Thyroid gland (tissue), 4 donors: Measurements from ENCODE around the gene PTPRB. TPM values are rescaled to one million over a fixed set of nuclear protein-coding genes. Genes with fewer than 3 reads are reported as not detected.

ENCODE experiments used
- DNase-seq, 2 donors: peaks; one replicate each; pipeline ENCODE4 v3.0.0-alpha.2; 2019
- H3K27ac ChIP-seq, 3 donors: fragments of 200-600 bp; sonication (generic); 1 replicate in 2 of 3; 2 replicates in 1 of 3; pipeline ENCODE4 v1.5.1; 2016 to 2019; ENCODE audit warnings: mild to moderate bottlenecking in 1 of 3, moderate library complexity in 1 of 3
- H3K27me3 ChIP-seq: fragments of 200-600 bp; sonication (generic); one replicate; pipeline ENCODE4 v1.5.1; 2019
- H3K36me3 ChIP-seq, 2 donors: fragments of 200-600 bp; sonication (generic); one replicate each; pipeline ENCODE4 v1.5.1; 2016 to 2019
- H3K4me1 ChIP-seq, 2 donors: fragments of 200-600 bp; sonication (generic); one replicate each; pipeline ENCODE4 v1.5.1; 2017 to 2019
- H3K4me3 ChIP-seq, 3 donors: fragments of 200-600 bp; sonication (generic); replicated peaks in 1 of 3; 1 replicate in 2 of 3; 2 replicates in 1 of 3; pipeline ENCODE4 v1.5.1; 2016; ENCODE audit warnings: mild to moderate bottlenecking in 1 of 3
- H3K9me3 ChIP-seq: fragments of 200-600 bp; sonication (generic); one replicate; pipeline ENCODE4 v1.5.1; 2017
- POLR2A ChIP-seq, 2 donors: fragments of 450-650 bp; IDR thresholded peaks; one replicate each; pipeline ENCODE4 v1.6.1; 2017; ENCODE audit warnings: antibody characterized with exemption in 2 of 2, mild to moderate bottlenecking in 2 of 2, moderate library complexity in 1 of 2
- WGBS, 2 donors: methylation state at CpG; one replicate each; pipeline ENCODE4 v1.1.5; 2017; 5-methylcytosine and 5-hydroxymethylcytosine counted together
- intact Hi-C: fragments of 100-400 bp; cut with DNase I; formaldehyde crosslinking; loops from one replicate; pipeline ENCODE4 v1.15.1; 2023
- total RNA-seq, 4 donors: library from RNA; depleted of rRNA; stranded (reverse); fragments of >200 nt; gene quantifications; one replicate each; pipeline ENCODE4 v1.2.3, GENCODE V29; 2016
- TF ChIP-seq, protein P1 (sequence below), 6 experiments: fragments of 200-600 bp in 3 of 6; fragments of 450-650 bp in 3 of 6; sonication (generic) in 3 of 6; IDR thresholded peaks; one replicate each; pipeline ENCODE4 v1.5.1; 2016 to 2019; ENCODE audit warnings: antibody characterized with exemption in 6 of 6, mild to moderate bottlenecking in 2 of 6, inconsistent platforms in 1 of 6, moderate library complexity in 1 of 6

Gene PTPRB
- total RNA-seq, 4 donors from 2014 or later = 24.4 to 75.3 (median 36.2) TPM

DNA sequence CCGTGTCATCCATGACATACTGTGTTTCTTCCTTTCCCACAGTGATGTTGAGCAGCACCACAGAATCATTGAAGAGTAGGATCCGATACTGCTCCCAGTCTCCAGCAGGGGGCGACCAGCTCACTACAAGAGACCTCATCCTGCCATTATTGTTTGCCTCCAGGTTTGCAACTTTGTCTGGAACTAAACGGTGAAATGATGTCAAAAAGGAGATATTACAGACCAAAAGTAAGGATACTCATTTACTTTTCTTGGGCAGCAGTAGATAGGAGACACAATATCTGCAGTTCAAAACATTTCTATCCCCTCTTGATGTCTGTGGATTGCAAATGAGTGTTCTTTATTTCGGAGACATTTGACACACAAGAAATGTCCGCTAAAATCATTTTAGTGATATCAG, 47.2 kb downstream of the PTPRB start:
- Histone ChIP-seq H3K4me1 (no peaks in the 10 kb centered on the region), H3K27me3 (no peaks in the 10 kb centered on the region), H3K4me3 (no peak overlapping the region), H3K27ac (no peak overlapping the region), H3K36me3 (no peaks in the 10 kb centered on the region), H3K9me3 (no peaks in the 10 kb centered on the region)
- TF ChIP-seq POLR2A (IDR thresholded peaks at IDR 0.05) = no peak
- TF ChIP-seq, protein P1, sequence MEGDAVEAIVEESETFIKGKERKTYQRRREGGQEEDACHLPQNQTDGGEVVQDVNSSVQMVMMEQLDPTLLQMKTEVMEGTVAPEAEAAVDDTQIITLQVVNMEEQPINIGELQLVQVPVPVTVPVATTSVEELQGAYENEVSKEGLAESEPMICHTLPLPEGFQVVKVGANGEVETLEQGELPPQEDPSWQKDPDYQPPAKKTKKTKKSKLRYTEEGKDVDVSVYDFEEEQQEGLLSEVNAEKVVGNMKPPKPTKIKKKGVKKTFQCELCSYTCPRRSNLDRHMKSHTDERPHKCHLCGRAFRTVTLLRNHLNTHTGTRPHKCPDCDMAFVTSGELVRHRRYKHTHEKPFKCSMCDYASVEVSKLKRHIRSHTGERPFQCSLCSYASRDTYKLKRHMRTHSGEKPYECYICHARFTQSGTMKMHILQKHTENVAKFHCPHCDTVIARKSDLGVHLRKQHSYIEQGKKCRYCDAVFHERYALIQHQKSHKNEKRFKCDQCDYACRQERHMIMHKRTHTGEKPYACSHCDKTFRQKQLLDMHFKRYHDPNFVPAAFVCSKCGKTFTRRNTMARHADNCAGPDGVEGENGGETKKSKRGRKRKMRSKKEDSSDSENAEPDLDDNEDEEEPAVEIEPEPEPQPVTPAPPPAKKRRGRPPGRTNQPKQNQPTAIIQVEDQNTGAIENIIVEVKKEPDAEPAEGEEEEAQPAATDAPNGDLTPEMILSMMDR (IDR thresholded peaks at IDR 0.05) = peak; percentile 64 to 85 (median 77)
- peak; percentile 73 to 85 for DNase-seq
- intact Hi-C loops = no loop called here
- 35 to 36% methylated on average over 6 of the region's 6 CpGs for WGBS, 2 donors

DNA sequence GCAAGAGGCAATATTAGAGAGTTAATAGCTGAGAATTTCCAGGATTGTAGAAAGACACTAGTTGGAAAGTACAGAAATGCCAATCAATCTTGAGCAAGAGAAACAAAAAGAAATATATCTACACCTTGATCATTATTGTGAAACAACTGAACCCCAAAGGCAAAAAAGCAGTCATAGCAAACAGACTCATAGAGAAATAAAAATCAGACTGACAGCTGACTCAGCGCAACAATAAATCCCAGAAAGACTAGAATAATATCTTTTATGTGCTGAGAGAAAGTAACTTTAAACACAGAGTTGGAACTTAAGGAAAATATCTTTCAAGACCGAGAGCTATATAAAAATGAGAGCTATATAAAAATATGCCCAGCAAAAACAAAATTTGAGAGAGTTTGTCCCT, 52.9 kb downstream of the PTPRB start:
- Histone ChIP-seq H3K4me3 (no peak overlapping the region), H3K27ac (no peak overlapping the region), H3K27me3 (no peaks in the 10 kb centered on the region), H3K4me1 (no peaks in the 10 kb centered on the region), H3K9me3 (no peaks in the 10 kb centered on the region), H3K36me3 (no peaks in the 10 kb centered on the region)
- TF ChIP-seq, protein P1 (IDR thresholded peaks at IDR 0.05) = no peak
- TF ChIP-seq POLR2A (IDR thresholded peaks at IDR 0.05) = no peak
- no peak for DNase-seq
- intact Hi-C loops = no loop called here
- 92 to 93% methylated on average over 2 of the region's 2 CpGs for WGBS, 2 donors

DNA sequence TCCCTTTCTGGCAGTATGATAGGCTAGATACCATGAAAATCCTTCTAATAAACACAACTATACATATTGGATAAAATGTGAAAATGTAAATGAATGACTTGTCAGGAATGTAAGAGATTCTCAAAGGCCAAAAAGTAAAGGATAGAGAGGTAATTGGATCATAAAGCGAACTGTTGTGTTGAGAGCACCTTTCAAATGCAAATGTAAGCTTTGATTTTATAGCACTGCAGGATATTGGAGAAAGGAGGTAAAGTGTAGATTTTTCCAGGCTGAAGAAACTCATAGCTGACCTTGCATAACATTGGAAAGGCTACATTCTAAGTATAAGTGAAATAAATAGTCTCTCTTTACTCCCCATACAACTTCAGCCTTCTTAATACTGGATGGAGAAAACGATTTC, 54.0 kb downstream of the PTPRB start:
- no peak for TF ChIP-seq POLR2A (IDR thresholded peaks at IDR 0.05)
- TF ChIP-seq, protein P1 (IDR thresholded peaks at IDR 0.05) = no peak
- no peak overlapping the region for H3K4me3 ChIP-seq
- no peak for DNase-seq
- H3K27ac ChIP-seq = no peak overlapping the region
- H3K4me1 ChIP-seq = no peaks in the 10 kb centered on the region
- H3K9me3 ChIP-seq = no peaks in the 10 kb centered on the region
- H3K36me3 ChIP-seq = no peaks in the 10 kb centered on the region
- H3K27me3 ChIP-seq = no peaks in the 10 kb centered on the region
- intact Hi-C loops = no loop called here
- WGBS, 2 donors = 82 to 95% methylated on average over 2 of the region's 2 CpGs

DNA sequence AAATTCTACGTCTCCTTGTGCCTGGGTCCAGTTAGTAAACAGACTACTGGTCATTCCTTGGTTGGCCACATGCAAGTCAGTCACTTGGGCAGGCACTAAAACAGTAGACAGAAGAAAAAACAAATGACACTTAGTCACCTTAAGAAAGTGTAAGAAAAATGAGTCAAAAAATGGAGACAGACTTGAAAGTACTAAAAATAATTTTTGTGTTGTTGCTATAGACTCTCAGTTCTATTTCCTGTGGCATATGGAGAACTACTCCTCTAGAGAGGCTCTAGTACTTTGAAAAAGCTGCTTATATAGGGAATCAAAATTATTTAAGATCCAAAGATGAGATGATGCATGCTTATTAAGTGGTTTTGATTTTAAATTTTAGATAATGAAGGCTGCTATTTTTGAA, 56.0 kb downstream of the PTPRB start:
- H3K9me3 ChIP-seq = no peaks in the 10 kb centered on the region
- no peaks in the 10 kb centered on the region for H3K27me3 ChIP-seq
- DNase-seq = no peak
- no peaks in the 10 kb centered on the region for H3K36me3 ChIP-seq
- 76 to 78% methylated on average over 1 of the region's 1 CpG for WGBS, 2 donors
- TF ChIP-seq, protein P1 (IDR thresholded peaks at IDR 0.05) = no peak
- no peak for TF ChIP-seq POLR2A (IDR thresholded peaks at IDR 0.05)
- intact Hi-C loops = no loop called here
- no peak overlapping the region for H3K27ac ChIP-seq
- H3K4me3 ChIP-seq = no peak overlapping the region
- no peaks in the 10 kb centered on the region for H3K4me1 ChIP-seq

DNA sequence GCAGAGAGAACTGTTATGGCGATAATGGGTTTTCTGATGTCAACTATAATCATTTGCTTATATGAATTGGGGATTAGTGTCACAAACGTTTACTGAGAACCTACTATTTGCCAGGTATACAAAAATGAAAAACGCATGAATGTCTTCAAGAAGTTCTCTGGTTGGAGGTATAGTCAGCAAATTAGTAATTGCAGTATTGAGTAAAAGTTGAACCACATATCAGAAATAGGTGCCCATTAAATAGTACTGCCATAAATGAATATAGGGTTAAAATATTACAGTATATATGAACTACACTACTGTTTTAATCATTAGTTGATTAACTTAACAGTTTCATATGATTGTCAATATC, 60.0 kb downstream of the PTPRB start:
- Histone ChIP-seq H3K27me3 (no peaks in the 10 kb centered on the region), H3K27ac (no peak overlapping the region), H3K9me3 (no peaks in the 10 kb centered on the region), H3K4me1 (no peaks in the 10 kb centered on the region), H3K36me3 (no peaks in the 10 kb centered on the region), H3K4me3 (no peak overlapping the region)
- intact Hi-C loops = loop anchor here (5.0 kb wide), 1 partner anchor 675 kb away; no protein-coding TSS in a partner anchor
- DNase-seq = no peak
- WGBS, 2 donors = 22 to 26% methylated on average over 3 of the region's 3 CpGs
- TF ChIP-seq, protein P1 (IDR thresholded peaks at IDR 0.05) = no peak
- no peak for TF ChIP-seq POLR2A (IDR thresholded peaks at IDR 0.05)
